HEK293 (cell line): ENCODE measurements around the gene FCGBP.
A peak's percentile ranks its signal among the peaks of the same experiment; 100 is the strongest.

Experiments
- CTCF ChIA-PET: fragments of 350-600 bp; formaldehyde crosslinking; extraction: SDS; loops from one replicate; lab custom pipeline; 2021; ENCODE audit warnings: antibody characterized with exemption; lab: Yijun Ruan, JAX
- POLR2A ChIA-PET: fragments of 300-600 bp; formaldehyde crosslinking; extraction: SDS; loops from one replicate; lab custom pipeline; 2020; ENCODE audit warnings: antibody characterized with exemption, inconsistent platforms; lab: Yijun Ruan, JAX
- H3K27ac ChIP-seq: fragments of 200-500 bp; sonication (Bioruptor generic); 2 replicates; pipeline ENCODE4 v1.5.1; 2014; ENCODE audit warnings: low read depth, low read length, control low read depth, inconsistent platforms; ENCODE audit errors: extremely low read depth
- H3K36me3 ChIP-seq, 2 experiments: fragments of 200-500 bp in 1 of 2; sonication (Bioruptor generic) in 1 of 2; 1 replicate in 1 of 2; 2 replicates in 1 of 2; pipeline ENCODE4 v1.5.1; 2014 to 2017; ENCODE audit warnings: inconsistent platforms in 2 of 2, low read length in 2 of 2; ENCODE audit not compliant: control insufficient read depth in 2 of 2, insufficient read depth in 1 of 2
- H3K4me1 ChIP-seq: fragments of 200-500 bp; sonication (Bioruptor generic); 2 replicates; pipeline ENCODE4 v1.5.1; 2014; ENCODE audit warnings: mild to moderate bottlenecking, low read length, inconsistent platforms; ENCODE audit not compliant: control insufficient read depth, insufficient read depth
- H3K4me3 ChIP-seq: 2 replicates; pipeline ENCODE4 v1.5.1; 2011; ENCODE audit warnings: low read depth, mild to moderate bottlenecking, control low read depth, low read length, moderate library complexity
- H3K9me3 ChIP-seq: fragments of 200-500 bp; sonication (Bioruptor generic); 2 replicates; pipeline ENCODE4 v1.5.1; 2014; ENCODE audit warnings: low read depth, low read length, inconsistent platforms; ENCODE audit not compliant: control insufficient read depth, insufficient read depth
- BCL6B ChIP-seq: fragments of 450-650 bp; formaldehyde crosslinking; IDR thresholded peaks from 2 replicates; pipeline ENCODE4 v1.5.1; 2017; ENCODE audit warnings: missing biosample characterization, missing genetic modification characterization
- INSM2 ChIP-seq: fragments of 450-650 bp; formaldehyde crosslinking; IDR thresholded peaks from 2 replicates; pipeline ENCODE4 v1.5.1; 2016; ENCODE audit warnings: missing biosample characterization, missing genetic modification characterization
- KLF1 ChIP-seq: fragments of 450-650 bp; formaldehyde crosslinking; IDR thresholded peaks from 2 replicates; pipeline ENCODE4 v1.5.1; 2016; ENCODE audit warnings: missing biosample characterization, missing genetic modification characterization
- KLF8 ChIP-seq: fragments of 450-650 bp; formaldehyde crosslinking; IDR thresholded peaks from 2 replicates; pipeline ENCODE4 v1.5.1; 2016; ENCODE audit warnings: missing biosample characterization, missing genetic modification characterization
- KLF9 ChIP-seq: fragments of 450-650 bp; formaldehyde crosslinking; IDR thresholded peaks from 2 replicates; pipeline ENCODE4 v1.5.1; 2016; ENCODE audit warnings: missing biosample characterization, missing genetic modification characterization, low read depth
- OSR2 ChIP-seq: fragments of 450-650 bp; formaldehyde crosslinking; IDR thresholded peaks from 2 replicates; pipeline ENCODE4 v1.5.1; 2016; ENCODE audit warnings: missing biosample characterization, missing genetic modification characterization
- ZBTB17 ChIP-seq: fragments of 450-650 bp; formaldehyde crosslinking; IDR thresholded peaks from 2 replicates; pipeline ENCODE4 v1.5.1; 2016; ENCODE audit warnings: missing biosample characterization, missing genetic modification characterization
- ZBTB20 ChIP-seq: fragments of 450-650 bp; formaldehyde crosslinking; IDR thresholded peaks from 2 replicates; pipeline ENCODE4 v1.5.1; 2016; ENCODE audit warnings: missing biosample characterization, missing genetic modification characterization
- ZFHX2 ChIP-seq: fragments of 450-650 bp; formaldehyde crosslinking; conservative IDR thresholded peaks from 2 replicates; pipeline ENCODE4 v1.5.1; 2016; ENCODE audit warnings: missing biosample characterization, missing genetic modification characterization
- ZFP3 ChIP-seq: fragments of 450-650 bp; formaldehyde crosslinking; IDR thresholded peaks from 2 replicates; pipeline ENCODE4 v1.5.1; 2016; ENCODE audit warnings: low read depth, missing biosample characterization, missing genetic modification characterization
- ZNF121 ChIP-seq: fragments of 450-650 bp; formaldehyde crosslinking; IDR thresholded peaks from 2 replicates; pipeline ENCODE4 v1.5.1; 2016; ENCODE audit warnings: missing biosample characterization, missing genetic modification characterization
- ZNF2 ChIP-seq: fragments of 450-650 bp; formaldehyde crosslinking; IDR thresholded peaks from 2 replicates; pipeline ENCODE4 v1.5.1; 2016; ENCODE audit warnings: missing biosample characterization, missing genetic modification characterization
- ZNF280D ChIP-seq: fragments of 450-650 bp; formaldehyde crosslinking; IDR thresholded peaks from 2 replicates; pipeline ENCODE4 v1.5.1; 2016; ENCODE audit warnings: missing biosample characterization, missing genetic modification characterization
- ZNF324 ChIP-seq: fragments of 450-650 bp; formaldehyde crosslinking; IDR thresholded peaks from 2 replicates; pipeline ENCODE4 v1.5.1; 2016; ENCODE audit warnings: missing biosample characterization, missing genetic modification characterization
- ZNF335 ChIP-seq: fragments of 450-650 bp; formaldehyde crosslinking; conservative IDR thresholded peaks from 2 replicates; pipeline ENCODE4 v1.5.1; 2016; ENCODE audit warnings: missing biosample characterization, missing genetic modification characterization
- ZNF398 ChIP-seq: fragments of 450-650 bp; formaldehyde crosslinking; IDR thresholded peaks from 2 replicates; pipeline ENCODE4 v1.5.1; 2017; ENCODE audit warnings: missing biosample characterization, missing genetic modification characterization
- ZNF488 ChIP-seq: fragments of 450-650 bp; formaldehyde crosslinking; IDR thresholded peaks from 2 replicates; pipeline ENCODE4 v1.5.1; 2016; ENCODE audit warnings: missing biosample characterization, missing genetic modification characterization
- ZNF501 ChIP-seq: fragments of 450-650 bp; formaldehyde crosslinking; IDR thresholded peaks from 2 replicates; pipeline ENCODE4 v1.5.1; 2016; ENCODE audit warnings: missing biosample characterization, missing genetic modification characterization
- ZNF529 ChIP-seq: fragments of 450-650 bp; formaldehyde crosslinking; IDR thresholded peaks from 2 replicates; pipeline ENCODE4 v1.5.1; 2017; ENCODE audit warnings: missing genetic modification characterization, missing biosample characterization; ENCODE audit not compliant: insufficient replicate concordance
- ZNF585B ChIP-seq: fragments of 450-650 bp; formaldehyde crosslinking; IDR thresholded peaks from 2 replicates; pipeline ENCODE4 v1.5.1; 2016; ENCODE audit warnings: missing biosample characterization, missing genetic modification characterization
- ZNF664 ChIP-seq: fragments of 450-650 bp; formaldehyde crosslinking; IDR thresholded peaks from 2 replicates; pipeline ENCODE4 v1.5.1; 2016; ENCODE audit warnings: missing biosample characterization, missing genetic modification characterization

FCGBP gene

GRCh38 chr19:39970425-39970674 is 35.9 kb upstream of the FCGBP start (continued):
- TF ChIP-seq BCL6B (tag by site-specific recombination) (0 out of 2 replicates have a peak, but pooled peaks have one; percentile 47), ZNF488 (tag by site-specific recombination) (no peak)
- TF ChIP-seq, all 188 proteins: peak for 5

GRCh38 chr19:39969681-39970424 is 35.4 kb upstream of the FCGBP start:
- H3K4me3 ChIP-seq: peak overlapping the region; percentile 59
- ChIA-PET CTCF (interaction anchor here (0.5 to 4.0 kb wide), 43 partner anchors 8 to 1991 kb away, joined by 3 to 49 read pairs (median 5); partner anchors contain the start of genes DYRK1B, FBL and ZNF546), POLR2A (interaction anchor here (0.6 to 2.3 kb wide), 30 partner anchors 9 to 576 kb away, joined by 3 to 49 read pairs (median 6); partner anchors contain the start of genes BLVRB, DYRK1B, FBL and LGALS14)
- peaks cover 30 to 36% of the 10 kb centered on the region in 2 experiments for H3K36me3 ChIP-seq
- H3K9me3 ChIP-seq: no peaks in the 10 kb centered on the region
- H3K27ac ChIP-seq: peak overlapping the region; percentile 80
- peaks cover 14% of the 10 kb centered on the region for H3K4me1 ChIP-seq
- no peak for TF ChIP-seq ZNF529 (tag by site-specific recombination)
- no peak for TF ChIP-seq KLF8 (tag by site-specific recombination)
- peak; percentile 5; the same call in 1 of the 2 replicates for TF ChIP-seq ZNF664 (tag by site-specific recombination)
- peak; percentile 90 for TF ChIP-seq ZNF335 (tag by site-specific recombination)
- no peak for TF ChIP-seq ZFHX2 (tag by site-specific recombination)
- peak; percentile 63; the same call in 1 of the 2 replicates for TF ChIP-seq ZNF121 (tag by site-specific recombination)

GRCh38 chr19:39969266-39969665 is 34.8 kb upstream of the FCGBP start:
- ChIA-PET POLR2A (interaction anchor here (0.6 to 2.3 kb wide), 5 partner anchors 16 to 575 kb away, joined by 3 to 49 read pairs (median 20); partner anchors contain the start of genes DYRK1B and ZNF546), CTCF (interaction anchor here (0.6 to 4.0 kb wide), 13 partner anchors 15 to 1925 kb away, joined by 3 to 49 read pairs (median 5); partner anchors contain the start of genes FBL and ZNF546)
- H3K36me3 ChIP-seq: peaks cover 24 to 30% of the 10 kb centered on the region in 2 experiments
- TF ChIP-seq ZNF324 (0 out of 2 replicates have a peak, but pooled peaks have one; percentile 33), ZBTB20 (0 out of 2 replicates have a peak, but pooled peaks have one; percentile 15), ZFP3 (tag by site-specific recombination) (0 out of 2 replicates have a peak, but pooled peaks have one; percentile 8), OSR2 (tag by site-specific recombination) (no peak), ZNF585B (tag by site-specific recombination) (no peak), ZNF280D (tag by site-specific recombination) (peak; percentile 42; the same call in 1 of the 2 replicates), ZNF501 (tag by site-specific recombination) (no peak), ZNF2 (tag by site-specific recombination) (no peak), INSM2 (tag by site-specific recombination) (no peak), ZNF398 (tag by site-specific recombination) (no peak), ZBTB17 (tag by site-specific recombination) (peak; percentile 46), KLF9 (no peak), ZNF664 (tag by site-specific recombination) (0 out of 2 replicates have a peak, but pooled peaks have one; percentile 9), KLF1 (peak; percentile 47; the same call in 1 of the 2 replicates)
- H3K4me3 ChIP-seq: no peak overlapping the region
- no peaks in the 10 kb centered on the region for H3K9me3 ChIP-seq
- H3K4me1 ChIP-seq: peaks cover 14% of the 10 kb centered on the region
- H3K27ac ChIP-seq: no peak overlapping the region; the same call in 1 of the 2 replicates
